Activated naive CD4-positive, alpha-beta T cell (primary cell): ENCODE measurements around the gene ORC2.
"Not testable (repeated sequence)": the region's sequence is repeated elsewhere in the genome, so short reads cannot be mapped to it uniquely, and the experiment has no call there.

Source experiments
- DNase-seq, 4 experiments: peaks; one replicate each; lab custom pipeline; 2025; lab: John Stamatoyannopoulos, UW

ORC2 gene

GRCh38 chr2:200963124-200963917 is at the start of gene ORC2:
ORC2 (minus strand) TSS chr2:200963660; CDS start chr2:200958123, 5,537 bp downstream.
- DNase-seq: peak; percentile 73 to 88 (median 82)

- no peak for DNase-seq
These were observed 44.9 kb upstream of the ORC2 start for GRCh38 chr2:201008296-201008829.

DNA sequence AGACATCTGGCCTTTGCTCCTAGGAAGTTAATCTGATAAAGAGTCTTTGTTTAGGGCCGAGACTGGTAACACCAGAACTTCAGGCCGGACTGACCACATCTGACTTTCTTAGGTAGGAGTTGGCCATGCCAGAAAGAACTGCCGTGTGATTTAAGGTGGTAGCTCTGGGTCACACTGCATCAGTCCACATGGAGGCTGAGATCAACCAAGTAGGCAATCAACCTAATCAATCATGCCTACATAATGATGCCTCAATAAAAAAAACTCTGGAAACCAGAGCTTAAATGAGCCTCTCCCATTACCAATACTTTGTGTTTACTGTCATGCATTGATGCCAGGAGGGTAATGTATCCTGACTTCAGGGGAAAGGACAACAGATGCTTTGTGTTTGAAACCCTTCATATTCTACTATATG is 44.1 kb upstream of the ORC2 start:
- no peak for DNase-seq

- no peak for DNase-seq
These were observed 43.2 kb upstream of the ORC2 start for GRCh38 chr2:201006704-201007103.

- no peak for DNase-seq
These were observed 40.9 kb upstream of the ORC2 start for GRCh38 chr2:201004370-201004769.

GRCh38 chr2:200993097-200993496 is 29.6 kb upstream of the ORC2 start:
- no peak for DNase-seq

GRCh38 chr2:200987137-200987536 is 23.7 kb upstream of the ORC2 start:
- no peak for DNase-seq

- DNase-seq: no peak
These were observed 22.3 kb upstream of the ORC2 start for GRCh38 chr2:200985799-200986198.

- no peak for DNase-seq
These were observed 13.2 kb upstream of the ORC2 start for GRCh38 chr2:200976710-200977109.

- DNase-seq: no peak
These were observed 12.2 kb upstream of the ORC2 start for GRCh38 chr2:200975672-200976071.

- not testable (repeated sequence) for DNase-seq
These were observed 6.6 kb upstream of the ORC2 start for GRCh38 chr2:200970057-200970456.

DNA sequence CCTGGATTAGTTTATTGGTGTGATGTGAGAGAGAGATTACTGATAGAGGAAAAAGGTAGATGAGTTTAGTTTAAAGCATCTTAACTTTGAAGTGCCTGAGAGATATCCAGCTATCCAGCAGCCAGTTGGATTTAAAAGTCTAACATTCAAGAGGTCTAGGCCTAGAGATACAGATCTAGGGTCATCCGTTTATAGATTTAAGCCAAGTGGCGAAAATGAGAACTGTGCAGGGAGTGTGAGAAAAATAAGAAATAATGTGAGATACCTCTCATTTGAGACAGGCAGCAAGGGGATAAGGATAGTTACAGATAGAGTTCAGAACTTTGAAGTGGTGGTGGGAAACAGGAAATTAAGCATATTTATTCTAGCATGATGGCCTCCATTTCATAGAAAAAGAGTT is 5.3 kb upstream of the ORC2 start:
- DNase-seq: no peak

DNA sequence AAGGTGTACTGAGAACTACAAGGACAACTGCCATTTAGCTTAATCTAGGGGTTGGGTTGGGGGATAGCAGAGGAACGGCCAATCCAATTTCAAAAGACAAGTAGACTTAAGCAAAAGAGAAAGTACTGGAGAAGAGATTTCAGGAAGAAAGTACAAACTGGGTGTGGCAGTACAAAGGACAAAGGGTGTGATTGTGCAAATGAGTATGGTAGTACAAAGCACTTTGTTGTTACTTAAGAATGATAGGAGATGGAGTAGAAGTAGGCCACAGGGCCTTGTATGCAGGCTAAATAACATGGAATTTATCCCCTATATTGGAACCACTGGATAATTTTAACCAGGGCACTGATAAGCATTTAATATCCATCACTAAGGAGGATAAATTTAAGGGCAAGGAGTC is 4.7 kb upstream of the ORC2 start:
- DNase-seq: no peak

GRCh38 chr2:200966770-200967169 is 3.3 kb upstream of the ORC2 start:
- no peak for DNase-seq

GRCh38 chr2:200964498-200964897 is 1.0 kb upstream of the ORC2 start:
- DNase-seq: no peak

GRCh38 chr2:200963918-200964252 is 425 bp upstream of the ORC2 start:
- DNase-seq: not testable (repeated sequence)

- no peak for DNase-seq
These were observed 693 bp downstream of the ORC2 start for GRCh38 chr2:200962811-200963123.

- no peak for DNase-seq
These were observed 1.8 kb downstream of the ORC2 start for GRCh38 chr2:200961674-200962073.

GRCh38 chr2:200950378-200950777 is 13.1 kb downstream of the ORC2 start:
- no peak for DNase-seq

GRCh38 chr2:200945395-200945729 is 18.1 kb downstream of the ORC2 start:
- no peak for DNase-seq

DNA sequence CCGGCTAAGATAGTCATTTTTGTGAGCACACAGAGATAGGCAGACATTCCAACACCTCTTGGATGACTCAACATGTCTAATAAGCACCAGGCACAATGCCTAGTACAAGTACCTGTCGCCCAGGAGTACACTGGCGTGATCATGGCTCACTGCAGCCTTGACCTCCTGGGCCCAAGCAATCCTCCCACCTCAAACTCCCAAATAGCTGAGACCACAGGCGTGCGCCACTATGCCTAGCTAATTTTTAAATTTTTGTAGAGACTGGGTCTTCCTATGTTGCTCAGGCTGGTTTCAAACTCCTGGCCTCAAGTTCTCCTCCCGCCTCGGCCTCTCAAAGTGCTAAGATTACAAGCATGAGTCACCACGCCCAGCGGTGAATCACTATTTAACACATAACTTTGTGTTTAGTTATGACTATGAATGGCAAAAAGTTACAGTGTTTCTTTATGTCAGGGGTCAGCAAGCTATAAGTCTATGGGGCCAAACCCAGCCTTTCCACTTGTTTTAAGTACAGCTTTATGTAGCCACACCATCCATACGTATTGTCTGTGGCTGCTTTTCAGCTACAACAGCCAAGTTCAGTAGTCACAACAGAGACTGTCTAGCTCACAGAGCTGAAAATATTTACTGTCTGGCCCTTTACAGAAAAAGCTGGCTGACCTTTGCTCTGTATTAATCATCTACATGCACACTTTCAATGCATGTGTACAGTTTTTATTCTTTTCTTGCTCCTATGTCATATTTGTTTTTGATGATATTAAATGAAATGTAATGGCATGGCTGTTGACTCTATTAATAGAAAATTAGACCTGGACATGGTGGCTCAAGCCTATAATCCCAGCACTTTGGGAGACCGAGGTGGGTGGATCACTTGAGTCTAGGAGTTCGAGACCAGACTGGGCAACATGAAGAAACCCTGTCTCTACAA is 18.7 kb downstream of the ORC2 start:
- DNase-seq: peak in 1 of 4 experiments; percentile 2

- DNase-seq: no peak
These were observed 19.8 kb downstream of the ORC2 start for GRCh38 chr2:200943527-200944105.

- DNase-seq: no peak
These were observed 23.6 kb downstream of the ORC2 start for GRCh38 chr2:200939832-200940231.
